CD8-positive, alpha-beta memory T cell (primary cell): Measurements from ENCODE around the gene ADGRG2. TPM values are rescaled to one million over a fixed set of nuclear protein-coding genes. Genes with fewer than 3 reads are reported as not detected.
A peak's percentile ranks its signal among the peaks of the same experiment; 100 is the strongest.

Experiments used
- CTCF ChIA-PET: fragments of 350-600 bp; sonication (Branson Sonifier 250); formaldehyde crosslinking; loops from one replicate; lab custom pipeline; 2021; ENCODE audit warnings: antibody characterized with exemption; lab: Charles Lee
- POLR2A ChIA-PET: fragments of 350-600 bp; sonication (Branson Sonifier 250); formaldehyde crosslinking; loops from one replicate; lab custom pipeline; 2021; ENCODE audit warnings: antibody characterized with exemption; lab: Charles Lee
- DNase-seq, 5 donors: peaks; one replicate each; pipeline versions ENCODE4 v3.0.0 to v3.0.0-alpha.2; 2020 to 2022; ENCODE audit warnings: mixed read lengths in 1 of 5
- H3K27ac ChIP-seq: one replicate; pipeline ENCODE4 v1.7.0; 2013; ENCODE audit warnings: low read depth, mild to moderate bottlenecking, low read length, moderate library complexity
- H3K27me3 ChIP-seq: 2 replicates; pipeline ENCODE4 v1.7.0; 2013; ENCODE audit warnings: low read length, mild to moderate bottlenecking; ENCODE audit not compliant: insufficient read depth, poor library complexity, severe bottlenecking
- H3K36me3 ChIP-seq: 2 replicates; pipeline ENCODE4 v1.7.0; 2013; ENCODE audit warnings: mild to moderate bottlenecking, low read length, moderate library complexity; ENCODE audit not compliant: insufficient read depth
- H3K4me1 ChIP-seq: 2 replicates; pipeline ENCODE4 v1.7.0; 2013; ENCODE audit warnings: mild to moderate bottlenecking, low read length, moderate library complexity; ENCODE audit not compliant: insufficient read depth
- H3K4me3 ChIP-seq: 2 replicates; pipeline ENCODE4 v1.7.0; 2013; ENCODE audit warnings: mild to moderate bottlenecking, low read length
- H3K9me3 ChIP-seq: 2 replicates; pipeline ENCODE4 v1.7.0; 2013; ENCODE audit warnings: mild to moderate bottlenecking, low read length
- H3K27ac Mint-ChIP-seq, 8 donors: one replicate each; pipeline ENCODE4 v1.8.0; 2020 to 2021; ENCODE audit warnings: mixed read lengths in 8 of 8, mild to moderate bottlenecking in 6 of 8, inconsistent platforms in 3 of 8, moderate library complexity in 3 of 8
- H3K27me3 Mint-ChIP-seq, 2 donors: one replicate each; pipeline ENCODE4 v1.8.0; 2020 to 2021; ENCODE audit warnings: mixed read lengths in 2 of 2, mild to moderate bottlenecking in 1 of 2, moderate library complexity in 1 of 2
- H3K36me3 Mint-ChIP-seq, 3 donors: one replicate each; pipeline ENCODE4 v1.8.0; 2020 to 2021; ENCODE audit warnings: mixed read lengths in 3 of 3, inconsistent platforms in 1 of 3, mild to moderate bottlenecking in 1 of 3
- H3K4me1 Mint-ChIP-seq, 3 donors: one replicate each; pipeline ENCODE4 v1.8.0; 2020 to 2021; ENCODE audit warnings: mixed read lengths in 3 of 3, inconsistent platforms in 1 of 3, mild to moderate bottlenecking in 1 of 3
- H3K4me3 Mint-ChIP-seq, 7 donors: one replicate each; pipeline ENCODE4 v1.8.0; 2020 to 2021; ENCODE audit warnings: mixed read lengths in 7 of 7, mild to moderate bottlenecking in 6 of 7, moderate library complexity in 4 of 7, inconsistent platforms in 2 of 7
- H3K9me3 Mint-ChIP-seq, 5 donors: one replicate each; pipeline ENCODE4 v1.8.0; 2020 to 2022; ENCODE audit warnings: mixed read lengths in 5 of 5, mild to moderate bottlenecking in 3 of 5, moderate library complexity in 2 of 5, inconsistent platforms in 1 of 5
- polyA plus RNA-seq: library from polyadenylated mRNA; unstranded; fragments of 300-500 nt; fragmentation: Illumina TruSeq; gene quantifications from one replicate; pipeline ENCODE4 v1.2.3, GENCODE V29; 2021
- total RNA-seq, 2 experiments: library from RNA; stranded (reverse); gene quantifications; one replicate each; pipeline ENCODE4 v1.2.3, GENCODE V29; 2021

Gene ADGRG2, protein sequence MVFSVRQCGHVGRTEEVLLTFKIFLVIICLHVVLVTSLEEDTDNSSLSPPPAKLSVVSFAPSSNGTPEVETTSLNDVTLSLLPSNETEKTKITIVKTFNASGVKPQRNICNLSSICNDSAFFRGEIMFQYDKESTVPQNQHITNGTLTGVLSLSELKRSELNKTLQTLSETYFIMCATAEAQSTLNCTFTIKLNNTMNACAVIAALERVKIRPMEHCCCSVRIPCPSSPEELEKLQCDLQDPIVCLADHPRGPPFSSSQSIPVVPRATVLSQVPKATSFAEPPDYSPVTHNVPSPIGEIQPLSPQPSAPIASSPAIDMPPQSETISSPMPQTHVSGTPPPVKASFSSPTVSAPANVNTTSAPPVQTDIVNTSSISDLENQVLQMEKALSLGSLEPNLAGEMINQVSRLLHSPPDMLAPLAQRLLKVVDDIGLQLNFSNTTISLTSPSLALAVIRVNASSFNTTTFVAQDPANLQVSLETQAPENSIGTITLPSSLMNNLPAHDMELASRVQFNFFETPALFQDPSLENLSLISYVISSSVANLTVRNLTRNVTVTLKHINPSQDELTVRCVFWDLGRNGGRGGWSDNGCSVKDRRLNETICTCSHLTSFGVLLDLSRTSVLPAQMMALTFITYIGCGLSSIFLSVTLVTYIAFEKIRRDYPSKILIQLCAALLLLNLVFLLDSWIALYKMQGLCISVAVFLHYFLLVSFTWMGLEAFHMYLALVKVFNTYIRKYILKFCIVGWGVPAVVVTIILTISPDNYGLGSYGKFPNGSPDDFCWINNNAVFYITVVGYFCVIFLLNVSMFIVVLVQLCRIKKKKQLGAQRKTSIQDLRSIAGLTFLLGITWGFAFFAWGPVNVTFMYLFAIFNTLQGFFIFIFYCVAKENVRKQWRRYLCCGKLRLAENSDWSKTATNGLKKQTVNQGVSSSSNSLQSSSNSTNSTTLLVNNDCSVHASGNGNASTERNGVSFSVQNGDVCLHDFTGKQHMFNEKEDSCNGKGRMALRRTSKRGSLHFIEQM
- total RNA-seq, result not detected
- polyA plus RNA-seq, result 0.05 TPM

DNA sequence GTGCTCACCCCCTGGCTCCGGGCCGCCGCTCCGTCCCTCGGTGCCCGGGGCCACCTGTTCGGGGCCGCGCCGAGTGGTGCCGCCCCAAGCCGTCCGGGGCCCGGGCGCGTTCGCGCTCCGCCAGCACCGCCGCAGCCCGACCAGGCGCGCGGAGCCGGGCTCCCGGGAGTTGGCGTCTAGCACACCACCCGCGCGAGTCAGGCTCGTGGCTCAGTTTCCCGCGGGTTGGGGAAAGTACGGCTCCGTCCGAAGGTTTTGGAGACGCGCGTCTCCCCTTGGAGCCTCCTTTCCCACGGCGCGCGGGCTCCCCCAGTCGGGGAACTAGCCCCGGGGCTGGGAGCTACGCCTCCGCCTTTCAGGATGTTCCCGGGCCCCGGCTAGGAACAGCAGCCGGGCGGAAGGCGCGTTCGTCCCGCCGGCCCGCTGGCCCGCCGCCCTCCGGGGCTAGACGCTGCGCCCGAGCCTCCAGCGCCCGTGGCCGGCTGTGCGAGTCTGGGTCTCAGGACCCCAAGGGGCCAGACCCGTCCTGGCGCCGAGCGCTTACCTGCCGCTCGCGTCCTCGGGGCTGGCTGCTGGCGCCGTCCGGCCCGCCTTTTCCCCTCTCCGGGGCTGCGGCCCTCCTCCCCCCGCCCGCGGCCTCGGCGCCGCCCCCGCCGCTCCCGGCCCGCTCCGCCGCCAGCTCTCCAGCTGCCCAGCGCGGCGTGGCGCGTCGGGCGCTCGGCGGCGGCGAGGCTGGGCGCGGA is at the start of gene ADGRG2:
ADGRG2 (minus strand) TSS at position 571 of the 743 bp plus-strand sequence. CDS start 53,634 bp downstream, outside the sequence.
- no peaks in the 10 kb centered on the region for H3K27me3 ChIP-seq
- H3K4me3 ChIP-seq, result no peak within 1 kb of the TSS
- no peak for DNase-seq
- H3K36me3 Mint-ChIP-seq, result no peaks in the 10 kb centered on the region
- no peaks in the 10 kb centered on the region for H3K4me1 Mint-ChIP-seq
- no peaks in the 10 kb centered on the region for H3K36me3 ChIP-seq
- peaks cover 0 to 4% (median 0%) of the 10 kb centered on the region in 5 donors for H3K9me3 Mint-ChIP-seq
- H3K27me3 Mint-ChIP-seq, result peaks cover 26 to 46% of the 10 kb centered on the region in 2 donors
- ChIA-PET POLR2A (no interaction called here), CTCF (no interaction called here)
- H3K4me1 ChIP-seq, result no peaks in the 10 kb centered on the region
- H3K27ac ChIP-seq, result no peak within 1 kb of the TSS
- H3K9me3 ChIP-seq, result no peaks in the 10 kb centered on the region
- H3K27ac Mint-ChIP-seq, result no peak within 1 kb of the TSS
- H3K4me3 Mint-ChIP-seq, result peak within 1 kb of the TSS in 1 of 7 donors; percentile 30

DNA sequence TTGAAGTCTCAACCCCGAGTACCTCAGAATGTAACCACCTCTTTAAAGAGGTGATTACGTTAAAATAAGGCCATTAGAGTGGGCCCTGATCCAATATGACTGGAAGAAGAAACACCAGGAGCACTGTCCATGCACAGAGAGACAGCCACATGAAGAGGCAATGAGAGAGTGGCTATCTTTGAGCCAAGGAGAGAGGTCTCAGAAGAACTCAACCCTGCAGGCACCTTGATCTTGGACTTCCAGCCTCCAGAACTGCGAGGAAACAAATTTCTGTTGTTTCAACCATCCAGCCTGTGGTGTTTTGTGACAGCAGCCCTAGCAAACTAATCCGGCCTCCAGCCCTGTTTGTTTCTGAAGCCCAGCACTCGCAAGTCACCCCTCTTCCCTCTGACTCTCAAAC is 46.3 kb upstream of the ADGRG2 start:
- H3K27ac Mint-ChIP-seq, result no peak overlapping the region
- Histone ChIP-seq H3K27me3 (no peaks in the 10 kb centered on the region), H3K36me3 (no peaks in the 10 kb centered on the region), H3K4me3 (no peak overlapping the region), H3K9me3 (no peaks in the 10 kb centered on the region), H3K27ac (no peak overlapping the region), H3K4me1 (no peaks in the 10 kb centered on the region)
- DNase-seq, result no peak
- no peaks in the 10 kb centered on the region for H3K36me3 Mint-ChIP-seq
- POLR2A ChIA-PET, result no interaction called here
- H3K4me3 Mint-ChIP-seq, result no peak overlapping the region
- peaks cover 0 to under 1% of the 10 kb centered on the region in 2 donors for H3K27me3 Mint-ChIP-seq
- CTCF ChIA-PET, result no interaction called here
- H3K4me1 Mint-ChIP-seq, result no peaks in the 10 kb centered on the region
- H3K9me3 Mint-ChIP-seq, result peaks cover 0 to 2% (median 0%) of the 10 kb centered on the region in 5 donors

DNA sequence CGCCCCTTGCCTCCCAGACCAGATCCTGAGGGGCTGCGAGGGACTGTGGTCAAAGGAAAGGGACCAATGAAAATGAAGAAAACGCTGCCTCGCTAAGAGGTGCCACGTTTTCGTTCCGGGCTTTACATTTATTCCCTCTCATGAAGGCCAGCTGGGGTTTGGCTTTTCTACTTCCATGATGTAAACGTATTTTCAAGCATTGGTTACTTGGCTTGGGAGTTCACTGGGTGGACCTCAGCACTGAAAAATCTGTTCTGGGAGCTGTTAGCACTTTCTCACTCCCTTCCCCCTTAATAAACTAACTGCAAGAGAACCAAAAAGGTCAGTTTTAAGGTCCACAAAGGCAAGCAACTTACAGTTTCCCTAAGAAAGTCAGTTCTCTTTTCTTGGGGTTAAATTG is 40.6 kb upstream of the ADGRG2 start:
- Mint-ChIP-seq H3K27ac (no peak overlapping the region), H3K9me3 (peaks cover 0 to 2% (median 0%) of the 10 kb centered on the region in 5 donors), H3K27me3 (peaks cover 2% of the 10 kb centered on the region in 2 donors), H3K36me3 (no peaks in the 10 kb centered on the region), H3K4me1 (no peaks in the 10 kb centered on the region), H3K4me3 (no peak overlapping the region)
- CTCF ChIA-PET, result no interaction called here
- Histone ChIP-seq H3K9me3 (no peaks in the 10 kb centered on the region), H3K27me3 (no peaks in the 10 kb centered on the region), H3K4me3 (no peak overlapping the region), H3K4me1 (no peaks in the 10 kb centered on the region), H3K27ac (no peak overlapping the region), H3K36me3 (no peaks in the 10 kb centered on the region)
- DNase-seq, result no peak
- POLR2A ChIA-PET, result no interaction called here

GRCh38 chrX:19156186-19156585 is 33.9 kb upstream of the ADGRG2 start:
- Mint-ChIP-seq H3K36me3 (no peaks in the 10 kb centered on the region), H3K27me3 (peaks cover 4 to 12% of the 10 kb centered on the region in 2 donors), H3K9me3 (peaks cover 0 to 7% (median 0%) of the 10 kb centered on the region in 5 donors), H3K27ac (no peak overlapping the region), H3K4me1 (no peaks in the 10 kb centered on the region), H3K4me3 (no peak overlapping the region)
- Histone ChIP-seq H3K27me3 (no peaks in the 10 kb centered on the region), H3K36me3 (no peaks in the 10 kb centered on the region), H3K27ac (no peak overlapping the region), H3K4me1 (no peaks in the 10 kb centered on the region), H3K9me3 (no peaks in the 10 kb centered on the region), H3K4me3 (no peak overlapping the region)
- ChIA-PET CTCF (no interaction called here), POLR2A (no interaction called here)
- no peak for DNase-seq

GRCh38 chrX:19152762-19153161 is 30.5 kb upstream of the ADGRG2 start:
- Histone ChIP-seq H3K9me3 (no peaks in the 10 kb centered on the region), H3K27me3 (no peaks in the 10 kb centered on the region), H3K27ac (no peak overlapping the region), H3K4me3 (no peak overlapping the region), H3K4me1 (no peaks in the 10 kb centered on the region), H3K36me3 (no peaks in the 10 kb centered on the region)
- CTCF ChIA-PET, result no interaction called here
- DNase-seq, result no peak
- H3K27me3 Mint-ChIP-seq, result peaks cover 7 to 12% of the 10 kb centered on the region in 2 donors
- no peak overlapping the region for H3K27ac Mint-ChIP-seq
- H3K4me1 Mint-ChIP-seq, result no peaks in the 10 kb centered on the region
- H3K4me3 Mint-ChIP-seq, result no peak overlapping the region
- POLR2A ChIA-PET, result no interaction called here
- no peaks in the 10 kb centered on the region for H3K36me3 Mint-ChIP-seq
- peaks cover 0 to 6% (median 0%) of the 10 kb centered on the region in 5 donors for H3K9me3 Mint-ChIP-seq

DNA sequence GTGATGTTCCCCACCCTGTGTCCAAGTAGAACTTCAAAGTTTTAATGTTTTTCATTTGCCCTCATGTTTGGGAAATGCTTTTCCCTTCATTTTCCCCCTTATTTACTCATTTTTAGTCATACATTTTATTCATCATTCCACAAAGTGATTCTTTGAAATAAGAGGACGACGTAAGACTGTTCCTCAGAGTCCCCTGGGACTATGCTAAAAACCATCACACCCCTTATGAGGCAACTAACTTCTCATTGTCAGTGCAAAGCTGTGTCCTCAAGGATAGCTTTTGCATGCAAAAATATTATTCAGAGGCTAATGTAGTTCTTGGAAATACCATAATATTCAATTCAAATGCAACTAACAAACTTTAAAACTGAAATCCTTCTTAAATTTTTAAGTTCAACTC is 14.8 kb upstream of the ADGRG2 start:
- peaks cover 5 to 10% of the 10 kb centered on the region in 2 donors for H3K27me3 Mint-ChIP-seq
- Histone ChIP-seq H3K27ac (no peak overlapping the region), H3K4me1 (no peaks in the 10 kb centered on the region), H3K9me3 (no peaks in the 10 kb centered on the region), H3K36me3 (no peaks in the 10 kb centered on the region), H3K4me3 (no peak overlapping the region), H3K27me3 (no peaks in the 10 kb centered on the region)
- peaks cover 0 to 4% (median 0%) of the 10 kb centered on the region in 5 donors for H3K9me3 Mint-ChIP-seq
- no peaks in the 10 kb centered on the region for H3K36me3 Mint-ChIP-seq
- DNase-seq, result no peak
- ChIA-PET CTCF (no interaction called here), POLR2A (no interaction called here)
- H3K4me1 Mint-ChIP-seq, result no peaks in the 10 kb centered on the region
- no peak overlapping the region for H3K27ac Mint-ChIP-seq
- no peak overlapping the region for H3K4me3 Mint-ChIP-seq

- no peaks in the 10 kb centered on the region for H3K36me3 Mint-ChIP-seq
- no peaks in the 10 kb centered on the region for H3K4me1 Mint-ChIP-seq
- H3K9me3 Mint-ChIP-seq, result peaks cover 0 to 4% (median 0%) of the 10 kb centered on the region in 5 donors
- H3K27ac ChIP-seq, result no peak overlapping the region
- H3K27me3 ChIP-seq, result no peaks in the 10 kb centered on the region
- H3K4me3 ChIP-seq, result no peak overlapping the region
- H3K27me3 Mint-ChIP-seq, result peaks cover 1 to 3% of the 10 kb centered on the region in 2 donors
- POLR2A ChIA-PET, result no interaction called here
- H3K4me1 ChIP-seq, result no peaks in the 10 kb centered on the region
- no peak overlapping the region for H3K4me3 Mint-ChIP-seq
- H3K27ac Mint-ChIP-seq, result no peak overlapping the region
- no peaks in the 10 kb centered on the region for H3K36me3 ChIP-seq
- DNase-seq, result no peak
- CTCF ChIA-PET, result no interaction called here
- H3K9me3 ChIP-seq, result no peaks in the 10 kb centered on the region
These were observed 11.5 kb upstream of the ADGRG2 start for GRCh38 chrX:19133784-19134183.
